Measurements from ENCODE around the gene SH3TC1.

The SH3TC1 gene

GRCh38 chr4:8180310-8181093, 18.6 kb upstream of the SH3TC1 start:
- DNase-seq = no peak

GRCh38 chr4:8181119-8181518, 18.0 kb upstream of the SH3TC1 start:
- DNase-seq = no peak

GRCh38 chr4:8181844-8182243, 17.2 kb upstream of the SH3TC1 start:
- no peak for DNase-seq

- DNase-seq = no peak
Measured at GRCh38 chr4:8182294-8182693, 16.8 kb upstream of the SH3TC1 start.

- DNase-seq = no peak
Measured at GRCh38 chr4:8182858-8183725, 16.0 kb upstream of the SH3TC1 start.

- no peak for DNase-seq
Measured at GRCh38 chr4:8184061-8184460, 15.0 kb upstream of the SH3TC1 start.

GRCh38 chr4:8185295-8185694, 13.8 kb upstream of the SH3TC1 start:
- DNase-seq = no peak

GRCh38 chr4:8185930-8186329, 13.2 kb upstream of the SH3TC1 start:
- no peak for DNase-seq

GRCh38 chr4:8188085-8188484, 11.0 kb upstream of the SH3TC1 start:
- no peak for DNase-seq

- no peak for DNase-seq
Measured at GRCh38 chr4:8188743-8189550, 10.1 kb upstream of the SH3TC1 start.

- no peak for DNase-seq
Measured at GRCh38 chr4:8189551-8190466, 9.3 kb upstream of the SH3TC1 start.

GRCh38 chr4:8191136-8191747, 7.8 kb upstream of the SH3TC1 start:
- DNase-seq = no peak

GRCh38 chr4:8192748-8193738, 6.0 kb upstream of the SH3TC1 start:
- no peak for DNase-seq

- no peak for DNase-seq
Measured at GRCh38 chr4:8194306-8195242, 4.5 kb upstream of the SH3TC1 start.

GRCh38 chr4:8195431-8195830, 3.7 kb upstream of the SH3TC1 start:
- DNase-seq = no peak

- DNase-seq = no peak
Measured at GRCh38 chr4:8195841-8196458, 3.1 kb upstream of the SH3TC1 start.

- no peak for DNase-seq
Measured at GRCh38 chr4:8197521-8197920, 1.6 kb upstream of the SH3TC1 start.

GRCh38 chr4:8198206-8198905, 734 bp upstream of the SH3TC1 start:
- no peak for DNase-seq

All from right kidney (tissue), 1 donor.